Measurements from ENCODE around the gene KRT14. TPM values are rescaled to one million over a fixed set of nuclear protein-coding genes. Genes with fewer than 3 reads are reported as not detected.

The KRT14 gene
- total and polyA plus RNA-seq, 8 donors = 0.35 to 2.0 (median 1.2) TPM; not detected in 1

GRCh38 chr17:41534899-41535546, 51.7 kb downstream of the KRT14 start:
- no peak for ATAC-seq
- H3K27me3 ChIP-seq = peaks cover 0 to 51% of the 10 kb centered on the region in 2 donors
- intact Hi-C loops (cut with DNase I) = no loop called here

GRCh38 chr17:41533613-41534012, 53.1 kb downstream of the KRT14 start:
- no peak for TF ChIP-seq CTCF (IDR thresholded peaks at IDR 0.05)
- Histone ChIP-seq H3K4me3 (no peak overlapping the region), H3K9me3 (no peaks in the 10 kb centered on the region), H3K27me3 (peaks cover 0 to 60% of the 10 kb centered on the region in 2 donors), H3K4me1 (no peaks in the 10 kb centered on the region), H3K36me3 (no peaks in the 10 kb centered on the region), H3K27ac (no peak overlapping the region)
- DNase-seq (no peak), ATAC-seq (no peak)
- intact Hi-C loops (cut with DNase I) = no loop called here

More at GRCh38 chr17:41534899-41535546, 51.7 kb downstream of the KRT14 start:
- no peak overlapping the region for H3K27ac ChIP-seq
- H3K36me3 ChIP-seq = no peaks in the 10 kb centered on the region
- DNase-seq = no peak
- no peaks in the 10 kb centered on the region for H3K9me3 ChIP-seq
- no peak for TF ChIP-seq CTCF (IDR thresholded peaks at IDR 0.05)
- no peaks in the 10 kb centered on the region for H3K4me1 ChIP-seq
- no peak overlapping the region for H3K4me3 ChIP-seq

DNA sequence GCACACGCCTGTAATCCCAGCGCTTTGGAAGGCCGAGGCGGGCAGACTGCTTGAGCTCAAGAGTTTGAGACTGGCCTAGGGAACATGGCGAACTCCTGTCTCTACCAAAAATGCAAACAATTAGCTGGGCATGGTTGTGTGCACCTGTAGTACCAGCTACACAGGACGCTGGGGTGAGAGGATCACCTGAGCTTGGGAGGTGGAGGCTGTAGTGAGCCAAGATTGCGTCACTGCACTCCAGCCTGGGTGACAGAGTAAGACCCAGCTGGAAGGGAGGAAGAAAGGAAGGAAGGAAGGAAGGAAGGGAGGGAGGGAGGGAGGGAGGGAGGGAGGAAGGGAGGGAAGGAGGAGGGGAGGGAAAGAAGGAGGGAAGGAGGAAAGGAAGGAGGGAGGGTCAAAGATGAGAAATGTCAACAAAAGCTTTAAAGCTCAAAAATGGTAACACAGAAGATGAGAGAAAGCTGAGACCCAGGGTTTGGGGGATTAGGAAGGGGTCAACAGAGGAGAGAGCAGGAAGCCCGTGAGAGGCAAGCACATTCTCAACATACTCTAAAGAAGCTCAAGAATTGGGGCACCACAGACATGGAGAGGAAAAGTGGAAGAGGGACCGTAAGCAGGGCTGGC, 53.6 kb downstream of the KRT14 start:
- DNase-seq (peak in 1 of 4 donors; percentile 70), ATAC-seq (peak; percentile 11)
- no peaks in the 10 kb centered on the region for H3K36me3 ChIP-seq
- H3K4me1 ChIP-seq = peaks cover 0 to 5% of the 10 kb centered on the region in 2 donors
- no peak for TF ChIP-seq CTCF (IDR thresholded peaks at IDR 0.05)
- H3K9me3 ChIP-seq = no peaks in the 10 kb centered on the region
- H3K27me3 ChIP-seq = peaks cover 5 to 65% of the 10 kb centered on the region in 2 donors
- intact Hi-C loops (cut with DNase I) = no loop called here
- peak overlapping the region in 1 of 2 donors; percentile 44 for H3K27ac ChIP-seq
- H3K4me3 ChIP-seq = no peak overlapping the region

Other genes with a start within 250 kb of the KRT14 start
- gene KRT33A, start 236.1 kb downstream of the KRT14 start, total RNA-seq = not detected
- gene KRT33A, start 236.1 kb downstream of the KRT14 start, polyA plus RNA-seq (ENCODE audit: insufficient read length in 6 of 6) = not detected
- not detected for gene KRT33B, start 217.1 kb downstream of the KRT14 start, total RNA-seq
- gene KRT33B, start 217.1 kb downstream of the KRT14 start, polyA plus RNA-seq (ENCODE audit: insufficient read length in 6 of 6) = not detected
- gene KRT34, start 204.6 kb downstream of the KRT14 start, total RNA-seq = not detected
- not detected for gene KRT34, start 204.6 kb downstream of the KRT14 start, polyA plus RNA-seq (ENCODE audit: insufficient read length in 6 of 6)
- gene KRT31, start 189.3 kb downstream of the KRT14 start, total RNA-seq = not detected
- gene KRT31, start 189.3 kb downstream of the KRT14 start, polyA plus RNA-seq (ENCODE audit: insufficient read length in 6 of 6) = not detected
- gene KRT37, start 162.3 kb downstream of the KRT14 start, total RNA-seq = not detected
- gene KRT37, start 162.3 kb downstream of the KRT14 start, polyA plus RNA-seq (ENCODE audit: insufficient read length in 6 of 6) = not detected
- not detected for gene KRT38, start 145.9 kb downstream of the KRT14 start, total RNA-seq
- gene KRT38, start 145.9 kb downstream of the KRT14 start, polyA plus RNA-seq (ENCODE audit: insufficient read length in 6 of 6) = not detected
- not detected for gene KRT32, start 119.5 kb downstream of the KRT14 start, total RNA-seq
- not detected for gene KRT32, start 119.5 kb downstream of the KRT14 start, polyA plus RNA-seq (ENCODE audit: insufficient read length in 6 of 6)
- gene KRT35, start 105.7 kb downstream of the KRT14 start, total RNA-seq = not detected
- gene KRT35, start 105.7 kb downstream of the KRT14 start, polyA plus RNA-seq (ENCODE audit: insufficient read length in 6 of 6) = not detected
- gene KRT36, start 97.0 kb downstream of the KRT14 start, total RNA-seq = not detected
- gene KRT36, start 97.0 kb downstream of the KRT14 start, polyA plus RNA-seq (ENCODE audit: insufficient read length in 6 of 6) = not detected
- 10 to 100 TPM; 10.8 to 29.1 TPM for gene KRT13, start 81.3 kb downstream of the KRT14 start, total RNA-seq
- under 1 TPM in 4 of 6 donors, not detected in 2; 0.17 to 0.49 (median 0.34) TPM for gene KRT13, start 81.3 kb downstream of the KRT14 start, polyA plus RNA-seq (ENCODE audit: insufficient read length in 6 of 6)
- 10 to 100 TPM; 23.8 to 27.8 TPM for gene KRT15, start 68.0 kb downstream of the KRT14 start, total RNA-seq
- gene KRT15, start 68.0 kb downstream of the KRT14 start, polyA plus RNA-seq (ENCODE audit: insufficient read length in 6 of 6) = 1 to 10 TPM; 1.3 to 2.7 (median 2.1) TPM
- gene KRT19, start 58.6 kb downstream of the KRT14 start, total RNA-seq = 1,000 to 10,000 TPM in 1 of 2 donors, 100 to 1,000 TPM in 1; 692 to 1,142 TPM
- gene KRT19, start 58.6 kb downstream of the KRT14 start, polyA plus RNA-seq (ENCODE audit: insufficient read length in 6 of 6) = 100 to 1,000 TPM; 125 to 171 (median 133) TPM
- not detected for gene KRT9, start 14.8 kb downstream of the KRT14 start, total RNA-seq
- gene KRT9, start 14.8 kb downstream of the KRT14 start, polyA plus RNA-seq (ENCODE audit: insufficient read length in 6 of 6) = not detected
- 1 to 10 TPM in 1 of 2 donors, under 1 TPM in 1; 0.65 to 1.0 TPM for gene KRT16, start 25.9 kb upstream of the KRT14 start, total RNA-seq
- gene KRT16, start 25.9 kb upstream of the KRT14 start, polyA plus RNA-seq (ENCODE audit: insufficient read length in 6 of 6) = not detected
- gene KRT17, start 37.7 kb upstream of the KRT14 start, total RNA-seq = 10 to 100 TPM; 14.2 to 85.6 TPM
- gene KRT17, start 37.7 kb upstream of the KRT14 start, polyA plus RNA-seq (ENCODE audit: insufficient read length in 6 of 6) = 10 to 100 TPM in 1 of 6 donors, 1 to 10 TPM in 5; 4.1 to 28.1 (median 5.0) TPM
- gene EIF1, start 102.0 kb upstream of the KRT14 start, total RNA-seq = 100 to 1,000 TPM; 728 to 773 TPM
- gene EIF1, start 102.0 kb upstream of the KRT14 start, polyA plus RNA-seq (ENCODE audit: insufficient read length in 6 of 6) = 100 to 1,000 TPM; 697 to 782 (median 720) TPM
- not detected for gene GAST, start 125.4 kb upstream of the KRT14 start, total RNA-seq
- gene GAST, start 125.4 kb upstream of the KRT14 start, polyA plus RNA-seq (ENCODE audit: insufficient read length in 6 of 6) = not detected
- under 1 TPM; 0.16 to 0.32 TPM for gene HAP1, start 147.7 kb upstream of the KRT14 start, total RNA-seq
- gene HAP1, start 147.7 kb upstream of the KRT14 start, polyA plus RNA-seq (ENCODE audit: insufficient read length in 6 of 6) = under 1 TPM; 0.40 to 0.90 (median 0.71) TPM
- 100 to 1,000 TPM in 1 of 2 donors, 10 to 100 TPM in 1; 94.2 to 148 TPM for gene JUP, start 199.8 kb upstream of the KRT14 start, total RNA-seq
- 100 to 1,000 TPM in 5 of 6 donors, 10 to 100 TPM in 1; 97.9 to 125 (median 119) TPM for gene JUP, start 199.8 kb upstream of the KRT14 start, polyA plus RNA-seq (ENCODE audit: insufficient read length in 6 of 6)
- gene P3H4, start 225.1 kb upstream of the KRT14 start, total RNA-seq = 10 to 100 TPM; 19.1 to 27.8 TPM
- gene P3H4, start 225.1 kb upstream of the KRT14 start, polyA plus RNA-seq (ENCODE audit: insufficient read length in 6 of 6) = 10 to 100 TPM; 28.5 to 47.1 (median 32.8) TPM
- 100 to 1,000 TPM in 1 of 2 donors, 10 to 100 TPM in 1; 82.1 to 129 TPM for gene FKBP10, start 226.1 kb upstream of the KRT14 start, total RNA-seq
- 100 to 1,000 TPM; 130 to 169 (median 146) TPM for gene FKBP10, start 226.1 kb upstream of the KRT14 start, polyA plus RNA-seq (ENCODE audit: insufficient read length in 6 of 6)
- 10 to 100 TPM; 30.6 to 34.7 TPM for gene NT5C3B, start 249.3 kb upstream of the KRT14 start, total RNA-seq
- gene NT5C3B, start 249.3 kb upstream of the KRT14 start, polyA plus RNA-seq (ENCODE audit: insufficient read length in 6 of 6) = 100 to 1,000 TPM in 1 of 6 donors, 10 to 100 TPM in 5; 87.7 to 101 (median 90.3) TPM